Parathyroid adenoma (tissue), 2 donors: ENCODE data around the gene FADS3.

Experiments
- H2AFZ ChIP-seq: fragments of 300-600 bp; sonication (generic); one replicate; pipeline ENCODE4 v1.7.0; 2017; ENCODE audit warnings: antibody characterized with exemption, mild to moderate bottlenecking
- H3K27ac ChIP-seq: fragments of 300-600 bp; sonication (generic); one replicate; pipeline ENCODE4 v1.7.0; 2017
- H3K27me3 ChIP-seq: fragments of 300-600 bp; sonication (generic); one replicate; pipeline ENCODE4 v1.7.0; 2017; ENCODE audit warnings: low read length; ENCODE audit not compliant: control insufficient read depth, insufficient read depth
- H3K36me3 ChIP-seq: fragments of 300-600 bp; sonication (generic); one replicate; pipeline ENCODE4 v1.7.0; 2017; ENCODE audit warnings: low read length; ENCODE audit not compliant: control insufficient read depth, insufficient read depth
- H3K4me1 ChIP-seq: fragments of 300-600 bp; sonication (generic); one replicate; pipeline ENCODE4 v1.7.0; 2017; ENCODE audit warnings: control low read depth
- H3K4me2 ChIP-seq: fragments of 300-600 bp; sonication (generic); one replicate; pipeline ENCODE4 v1.7.0; 2017; ENCODE audit warnings: low read length
- H3K4me3 ChIP-seq: fragments of 300-600 bp; sonication (generic); one replicate; pipeline ENCODE4 v1.7.0; 2017; ENCODE audit warnings: low read depth, low read length
- H3K79me2 ChIP-seq: fragments of 300-600 bp; sonication (generic); one replicate; pipeline ENCODE4 v1.7.0; 2017; ENCODE audit warnings: control low read depth
- H3K9ac ChIP-seq: fragments of 300-600 bp; sonication (generic); one replicate; pipeline ENCODE4 v1.7.0; 2017; ENCODE audit warnings: mild to moderate bottlenecking
- H3K9me3 ChIP-seq: fragments of 300-600 bp; sonication (generic); one replicate; pipeline ENCODE4 v1.7.0; 2017; ENCODE audit warnings: low read length; ENCODE audit not compliant: control insufficient read depth
- TF ChIP-seq, protein P1 (sequence below): fragments of 300-600 bp; sonication (generic); IDR thresholded peaks from one replicate; pipeline ENCODE4 v1.7.0; 2017; ENCODE audit warnings: antibody characterized with exemption, mild to moderate bottlenecking
- donor health status: primary hyperparathyroidism.

The FADS3 gene

DNA sequence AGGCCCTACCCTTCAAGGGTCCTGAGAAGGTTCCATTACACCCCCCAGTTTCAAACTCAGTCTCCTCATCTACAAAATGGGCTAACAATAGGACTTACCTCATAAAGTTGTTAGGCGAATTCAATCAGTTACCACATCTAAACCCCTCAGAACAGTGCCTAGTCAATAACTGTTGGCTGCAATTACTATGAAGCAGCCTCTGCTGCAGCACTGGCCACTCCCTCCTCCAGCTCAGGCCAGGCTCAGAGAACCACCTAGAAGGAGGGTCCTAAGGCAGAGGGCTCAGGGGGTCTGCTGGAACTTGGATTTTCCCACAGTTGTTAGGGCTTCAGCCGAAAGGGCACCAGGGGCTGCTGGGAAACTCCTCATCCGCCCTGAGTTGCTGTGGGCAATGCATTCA, 4.7 kb downstream of the FADS3 start:
- Histone ChIP-seq H3K9me3 (no peaks in the 10 kb centered on the region), H3K27me3 (no peaks in the 10 kb centered on the region), H3K4me1 (no peaks in the 10 kb centered on the region), H3K9ac (no peak overlapping the region), H3K36me3 (no peaks in the 10 kb centered on the region), H3K79me2 (no peaks in the 10 kb centered on the region), H3K4me3 (no peak overlapping the region), H3K27ac (no peak overlapping the region), H3K4me2 (no peak overlapping the region), H2AFZ (no peak overlapping the region)
- TF ChIP-seq, protein P1, sequence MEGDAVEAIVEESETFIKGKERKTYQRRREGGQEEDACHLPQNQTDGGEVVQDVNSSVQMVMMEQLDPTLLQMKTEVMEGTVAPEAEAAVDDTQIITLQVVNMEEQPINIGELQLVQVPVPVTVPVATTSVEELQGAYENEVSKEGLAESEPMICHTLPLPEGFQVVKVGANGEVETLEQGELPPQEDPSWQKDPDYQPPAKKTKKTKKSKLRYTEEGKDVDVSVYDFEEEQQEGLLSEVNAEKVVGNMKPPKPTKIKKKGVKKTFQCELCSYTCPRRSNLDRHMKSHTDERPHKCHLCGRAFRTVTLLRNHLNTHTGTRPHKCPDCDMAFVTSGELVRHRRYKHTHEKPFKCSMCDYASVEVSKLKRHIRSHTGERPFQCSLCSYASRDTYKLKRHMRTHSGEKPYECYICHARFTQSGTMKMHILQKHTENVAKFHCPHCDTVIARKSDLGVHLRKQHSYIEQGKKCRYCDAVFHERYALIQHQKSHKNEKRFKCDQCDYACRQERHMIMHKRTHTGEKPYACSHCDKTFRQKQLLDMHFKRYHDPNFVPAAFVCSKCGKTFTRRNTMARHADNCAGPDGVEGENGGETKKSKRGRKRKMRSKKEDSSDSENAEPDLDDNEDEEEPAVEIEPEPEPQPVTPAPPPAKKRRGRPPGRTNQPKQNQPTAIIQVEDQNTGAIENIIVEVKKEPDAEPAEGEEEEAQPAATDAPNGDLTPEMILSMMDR: no peak

DNA sequence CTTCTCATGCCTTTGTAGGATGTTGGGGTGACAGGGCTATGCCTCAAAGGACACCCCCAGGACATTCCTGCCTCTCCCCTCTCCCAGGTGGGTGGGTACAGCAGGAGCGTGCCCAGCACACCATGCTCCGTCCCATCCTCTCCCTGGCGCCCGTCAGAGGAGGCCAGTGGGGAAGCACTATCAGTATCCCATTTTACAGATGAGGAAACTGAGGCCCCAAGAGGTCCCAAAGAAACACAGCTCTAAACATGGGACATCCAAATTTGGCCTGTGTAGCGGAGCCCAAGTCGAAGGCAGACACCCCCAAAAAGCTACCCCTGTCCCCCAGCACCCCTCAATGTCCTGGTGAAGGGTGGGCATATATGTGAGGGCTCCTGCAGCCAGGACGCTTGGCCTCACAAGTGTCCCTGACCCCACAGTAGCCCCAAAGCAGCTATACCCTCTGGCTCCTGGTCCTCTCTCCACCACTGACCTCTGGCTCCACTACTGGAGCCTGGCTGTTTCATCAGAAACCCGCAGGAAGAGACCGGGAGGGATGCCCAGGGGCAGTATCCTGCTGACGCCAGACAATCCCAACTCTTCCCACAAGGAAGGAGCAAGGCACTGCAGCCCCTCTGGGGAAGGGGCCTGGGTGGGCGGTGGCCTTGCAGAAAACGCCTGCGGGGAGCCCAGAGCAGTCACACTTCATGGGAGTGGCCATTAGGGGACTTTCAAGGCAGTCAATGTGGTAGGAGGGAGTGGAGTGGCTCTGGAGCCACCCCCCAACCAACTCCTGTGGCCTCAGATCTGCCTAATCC, 5.4 kb downstream of the FADS3 start:
- TF ChIP-seq, protein P1: no peak
- Histone ChIP-seq H3K9ac (no peak overlapping the region), H3K4me1 (no peaks in the 10 kb centered on the region), H3K27ac (no peak overlapping the region), H3K27me3 (no peaks in the 10 kb centered on the region), H3K36me3 (no peaks in the 10 kb centered on the region), H3K4me3 (no peak overlapping the region), H3K9me3 (no peaks in the 10 kb centered on the region), H3K79me2 (no peaks in the 10 kb centered on the region), H2AFZ (no peak overlapping the region), H3K4me2 (no peak overlapping the region)

DNA sequence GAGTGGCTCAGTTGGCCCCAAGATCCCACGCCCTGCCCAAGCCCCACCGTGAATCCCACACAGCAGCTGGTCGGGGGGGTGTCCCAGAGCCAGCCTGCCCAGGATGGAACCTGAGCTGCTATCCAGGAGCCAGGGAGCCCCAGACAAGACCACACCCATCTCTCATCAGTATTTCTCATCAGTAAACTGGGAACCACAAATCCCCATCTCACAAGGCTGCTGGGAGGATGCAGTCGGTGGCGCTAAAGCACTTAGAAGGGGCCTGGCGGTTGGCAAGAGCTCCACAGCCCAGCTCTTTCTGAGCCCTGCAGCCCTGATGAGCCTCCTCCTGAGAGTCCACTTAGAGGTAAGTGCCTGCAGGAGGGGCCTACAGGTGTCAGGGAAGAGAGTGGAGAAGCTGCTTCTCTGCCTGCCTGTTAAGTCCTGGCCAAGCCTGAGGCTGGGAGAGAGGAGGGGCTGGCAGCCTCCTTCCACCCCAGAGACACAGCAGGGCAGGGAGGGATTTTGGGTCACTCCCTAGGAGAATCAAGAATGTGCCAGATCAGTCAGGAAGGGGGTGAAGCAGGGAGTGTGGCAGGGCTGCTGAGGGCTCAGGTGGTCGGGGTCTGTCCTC, 6.1 kb downstream of the FADS3 start:
- no peaks in the 10 kb centered on the region for H3K79me2 ChIP-seq

DNA sequence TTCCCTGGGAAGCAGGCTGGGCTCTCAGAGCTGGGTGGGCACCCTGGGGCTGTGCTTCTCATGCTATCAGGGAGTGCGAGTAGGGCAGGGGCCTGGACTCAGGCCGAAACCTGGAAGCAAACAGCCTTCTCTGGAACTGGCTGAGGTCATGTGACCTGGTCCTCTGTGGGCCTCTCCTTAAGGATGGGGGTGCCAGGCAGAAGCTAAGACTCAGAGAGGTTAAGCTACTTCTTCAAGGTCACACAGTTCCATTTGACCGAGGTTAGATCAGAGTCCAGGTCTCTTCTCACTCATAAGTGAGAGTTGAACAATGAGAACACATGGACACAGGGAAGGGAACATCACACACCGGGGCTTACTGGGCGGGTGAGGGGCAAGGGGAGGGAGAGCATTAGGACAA, 7.4 kb downstream of the FADS3 start:
- Histone ChIP-seq H2AFZ (no peak overlapping the region), H3K9me3 (no peaks in the 10 kb centered on the region), H3K4me3 (no peak overlapping the region), H3K27ac (no peak overlapping the region), H3K4me1 (no peaks in the 10 kb centered on the region), H3K36me3 (no peaks in the 10 kb centered on the region), H3K79me2 (no peaks in the 10 kb centered on the region), H3K27me3 (no peaks in the 10 kb centered on the region), H3K4me2 (no peak overlapping the region), H3K9ac (no peak overlapping the region)
- TF ChIP-seq, protein P1: no peak

More for the DNA sequence above, 6.1 kb downstream of the FADS3 start:
- Histone ChIP-seq H3K27me3 (no peaks in the 10 kb centered on the region), H3K4me3 (no peak overlapping the region), H3K9ac (no peak overlapping the region), H3K36me3 (no peaks in the 10 kb centered on the region), H2AFZ (no peak overlapping the region), H3K27ac (no peak overlapping the region), H3K4me2 (no peak overlapping the region), H3K9me3 (no peaks in the 10 kb centered on the region), H3K4me1 (no peaks in the 10 kb centered on the region)
- TF ChIP-seq, protein P1: no peak
